IPS-20b (cell line): ENCODE results near the gene CUX1.

ENCODE experiments used
- H3K27ac ChIP-seq: one replicate; pipeline ENCODE4 v1.5.1; 2013; ENCODE audit warnings: low read length
- H3K27me3 ChIP-seq: 2 replicates; pipeline ENCODE4 v1.6.1; 2013; ENCODE audit warnings: mild to moderate bottlenecking, low read length, inconsistent platforms; ENCODE audit not compliant: insufficient read depth
- H3K36me3 ChIP-seq: 2 replicates; pipeline ENCODE4 v1.6.1; 2013; ENCODE audit warnings: low read depth, mild to moderate bottlenecking, inconsistent platforms, low read length, moderate library complexity; ENCODE audit not compliant: insufficient read depth
- H3K4me1 ChIP-seq: 2 replicates; pipeline ENCODE4 v1.6.1; 2013; ENCODE audit warnings: mild to moderate bottlenecking, control low read depth, inconsistent platforms, low read length, moderate library complexity; ENCODE audit not compliant: insufficient read depth
- H3K4me3 ChIP-seq: 2 replicates; pipeline ENCODE4 v1.5.1; 2013; ENCODE audit warnings: mild to moderate bottlenecking, low read length, inconsistent platforms
- H3K9ac ChIP-seq: 2 replicates; pipeline ENCODE4 v1.6.1; 2013; ENCODE audit warnings: low read depth, mild to moderate bottlenecking, inconsistent platforms, low read length, moderate library complexity
- H3K9me3 ChIP-seq: 2 replicates; pipeline ENCODE4 v1.6.1; 2013; ENCODE audit warnings: mild to moderate bottlenecking, low read depth, low read length, inconsistent platforms; ENCODE audit not compliant: insufficient read depth

The CUX1 gene

DNA sequence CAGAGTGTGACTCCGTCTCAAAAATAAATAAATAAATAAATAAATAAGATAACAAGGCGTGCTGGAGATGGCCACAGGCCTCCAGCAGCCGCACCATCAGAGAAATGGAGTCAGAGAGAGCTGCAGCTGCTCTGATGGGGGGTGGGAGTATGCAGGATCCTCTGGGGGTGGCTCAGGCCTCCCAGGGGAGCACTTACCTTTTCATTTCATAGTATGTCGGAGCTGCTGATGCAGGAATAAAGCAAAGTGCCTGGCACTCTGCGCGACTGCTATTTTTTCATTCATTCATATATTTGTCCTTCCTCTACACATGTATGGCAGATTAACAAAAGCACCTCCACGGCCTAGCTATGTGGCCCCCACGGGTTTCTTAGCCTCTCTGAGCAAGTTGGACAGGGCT lies 175.9 kb downstream of the CUX1 start:
- Histone ChIP-seq H3K27me3 (no peaks in the 10 kb centered on the region), H3K4me3 (no peak overlapping the region), H3K9me3 (no peaks in the 10 kb centered on the region), H3K9ac (no peak overlapping the region), H3K27ac (no peak overlapping the region), H3K36me3 (no peaks in the 10 kb centered on the region), H3K4me1 (peaks cover 1% of the 10 kb centered on the region; the same call in 1 of the 2 replicates)

DNA sequence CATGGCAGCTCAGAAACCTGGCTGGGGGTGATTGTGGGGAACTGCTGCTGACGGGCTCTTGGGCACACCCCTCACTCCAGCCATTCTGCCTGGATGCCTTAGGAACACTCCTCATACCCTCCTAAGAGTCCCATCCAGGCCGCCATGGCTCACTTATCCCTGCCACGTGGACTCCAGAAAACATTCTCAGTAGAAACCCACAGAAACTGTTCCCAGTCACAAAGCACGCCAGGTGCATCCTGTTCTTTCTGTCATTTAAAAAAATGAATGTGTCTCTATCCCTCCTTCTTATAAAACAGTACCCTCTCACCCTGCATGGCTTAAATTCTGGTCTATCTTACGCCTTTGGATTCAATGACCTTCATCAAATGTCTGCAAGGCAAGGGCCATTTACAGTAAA lies 177.7 kb downstream of the CUX1 start:
- Histone ChIP-seq H3K27me3 (no peaks in the 10 kb centered on the region), H3K9me3 (no peaks in the 10 kb centered on the region), H3K4me1 (peaks cover 6% of the 10 kb centered on the region; the same call in 1 of the 2 replicates), H3K36me3 (no peaks in the 10 kb centered on the region), H3K9ac (no peak overlapping the region), H3K27ac (no peak overlapping the region), H3K4me3 (no peak overlapping the region)

DNA sequence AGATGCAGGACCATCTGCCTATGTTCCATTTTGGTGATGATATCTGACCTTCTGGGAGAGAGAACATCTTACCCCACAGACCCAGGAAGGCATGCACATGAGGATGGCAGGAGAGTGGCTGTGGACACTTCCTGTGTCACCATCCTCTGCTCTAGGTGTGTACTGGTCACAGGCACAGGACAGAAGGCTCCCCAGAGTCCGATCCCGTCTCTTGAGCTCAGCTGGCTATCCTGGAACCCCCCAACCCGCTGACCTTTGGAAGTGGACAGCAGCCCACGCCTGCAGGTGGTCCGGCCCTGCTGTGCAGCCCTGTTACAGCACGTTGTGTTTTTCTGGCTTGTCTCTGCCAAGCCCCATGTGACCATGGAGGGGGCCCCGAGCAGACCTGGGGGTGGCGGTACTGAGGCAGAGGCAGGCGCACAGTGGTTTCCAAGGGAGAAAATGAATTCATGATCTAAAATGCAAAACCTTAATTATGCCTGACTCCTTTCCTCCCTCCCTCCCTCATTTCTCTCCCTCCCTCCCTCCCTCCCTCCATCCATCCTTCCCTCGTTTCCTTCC lies 178.8 kb downstream of the CUX1 start:
- Histone ChIP-seq H3K27me3 (no peaks in the 10 kb centered on the region), H3K9me3 (no peaks in the 10 kb centered on the region), H3K4me3 (no peak overlapping the region), H3K27ac (no peak overlapping the region), H3K9ac (no peak overlapping the region), H3K36me3 (no peaks in the 10 kb centered on the region), H3K4me1 (peaks cover 6% of the 10 kb centered on the region; the same call in 1 of the 2 replicates)

DNA sequence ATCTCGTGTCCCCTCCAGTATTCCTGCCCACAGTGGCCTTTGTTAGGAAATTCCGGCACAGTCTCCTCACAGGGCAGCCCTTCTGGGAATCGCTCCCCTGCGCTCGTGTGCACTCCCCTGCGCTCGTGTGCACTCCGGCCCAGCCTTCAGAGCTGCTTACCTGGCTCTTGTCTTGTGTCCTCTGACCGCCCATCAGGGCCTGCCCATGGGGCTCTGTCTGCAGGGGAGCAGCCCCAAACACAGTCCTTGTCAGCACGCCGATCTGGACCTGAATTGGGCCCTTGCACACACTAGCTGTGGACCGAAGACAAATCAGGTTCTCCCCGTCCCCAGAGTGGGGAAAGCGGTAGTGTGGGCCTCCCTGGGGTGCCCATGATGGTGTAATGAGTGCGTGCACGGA lies 179.4 kb downstream of the CUX1 start:
- no peak overlapping the region for H3K4me3 ChIP-seq
- H3K4me1 ChIP-seq: peaks cover 6% of the 10 kb centered on the region; the same call in 1 of the 2 replicates
- H3K27ac ChIP-seq: no peak overlapping the region
- H3K27me3 ChIP-seq: no peaks in the 10 kb centered on the region
- H3K9me3 ChIP-seq: no peaks in the 10 kb centered on the region
- H3K9ac ChIP-seq: no peak overlapping the region
- H3K36me3 ChIP-seq: no peaks in the 10 kb centered on the region

DNA sequence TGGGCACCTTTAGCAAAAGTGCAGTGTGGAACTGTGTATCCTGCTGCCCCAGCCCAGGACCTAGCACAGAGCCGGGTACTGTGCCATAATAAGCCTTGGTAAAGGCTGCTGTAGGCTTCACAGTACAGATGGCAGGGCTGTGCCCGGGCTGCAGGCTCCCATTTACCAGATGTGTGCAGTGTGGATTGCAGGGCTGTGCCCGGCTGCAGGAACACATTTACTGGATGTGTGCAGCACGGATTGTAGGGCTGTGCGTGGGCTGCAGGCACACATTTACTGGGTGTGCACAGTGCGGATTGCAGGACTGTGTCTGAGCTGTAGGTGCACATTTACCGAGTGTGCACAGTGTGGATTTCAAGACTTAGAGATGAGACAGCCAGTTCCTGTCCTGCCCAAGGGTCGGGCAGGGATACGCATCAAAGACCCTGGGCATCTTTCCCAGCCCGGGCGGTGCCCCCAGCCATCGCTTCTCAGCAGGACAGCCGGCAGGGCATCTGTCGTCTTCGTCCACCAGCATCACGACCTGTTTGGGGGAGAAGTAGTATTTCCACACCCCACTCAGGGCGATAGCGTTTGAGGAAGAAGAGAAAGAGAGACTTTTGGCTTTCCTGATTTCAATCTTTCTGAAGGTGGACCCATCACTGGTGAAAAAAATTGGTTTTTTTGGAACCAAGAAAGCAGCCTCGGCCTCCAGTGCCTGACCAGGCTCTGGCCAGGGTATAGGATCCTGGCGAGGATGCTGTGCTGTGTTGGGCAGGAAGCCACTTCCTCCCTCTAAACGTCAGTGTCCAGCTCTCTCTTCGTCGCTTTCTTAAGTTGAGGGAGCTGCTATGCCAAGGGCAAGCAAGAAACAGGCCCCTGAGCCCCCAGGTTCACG lies 180.8 kb downstream of the CUX1 start:
- H3K36me3 ChIP-seq: no peaks in the 10 kb centered on the region
- H3K9ac ChIP-seq: no peak overlapping the region
- no peak overlapping the region for H3K4me3 ChIP-seq
- peaks cover 6% of the 10 kb centered on the region; the same call in 1 of the 2 replicates for H3K4me1 ChIP-seq
- H3K9me3 ChIP-seq: no peaks in the 10 kb centered on the region
- no peak overlapping the region for H3K27ac ChIP-seq
- H3K27me3 ChIP-seq: no peaks in the 10 kb centered on the region

DNA sequence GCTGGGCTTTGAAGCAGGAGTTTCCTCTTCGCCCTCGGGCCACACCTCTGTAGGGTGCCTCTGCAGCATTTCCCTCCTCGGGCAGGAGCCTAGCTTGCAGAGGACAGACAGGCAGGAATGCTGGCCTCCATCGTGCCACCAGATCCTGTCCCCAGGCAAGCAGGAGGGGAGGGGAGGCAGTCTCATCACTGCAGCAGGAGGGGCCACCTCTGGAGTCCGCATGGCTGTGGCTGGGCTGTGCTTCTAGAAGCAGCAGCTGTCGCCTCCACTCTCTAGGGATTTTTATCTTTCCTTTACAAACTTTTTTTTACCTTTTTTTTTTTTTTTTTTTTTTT lies 181.4 kb downstream of the CUX1 start:
- Histone ChIP-seq H3K9ac (no peak overlapping the region), H3K27me3 (no peaks in the 10 kb centered on the region), H3K4me1 (peaks cover 6% of the 10 kb centered on the region; the same call in 1 of the 2 replicates), H3K9me3 (no peaks in the 10 kb centered on the region), H3K36me3 (no peaks in the 10 kb centered on the region), H3K27ac (no peak overlapping the region), H3K4me3 (no peak overlapping the region)

DNA sequence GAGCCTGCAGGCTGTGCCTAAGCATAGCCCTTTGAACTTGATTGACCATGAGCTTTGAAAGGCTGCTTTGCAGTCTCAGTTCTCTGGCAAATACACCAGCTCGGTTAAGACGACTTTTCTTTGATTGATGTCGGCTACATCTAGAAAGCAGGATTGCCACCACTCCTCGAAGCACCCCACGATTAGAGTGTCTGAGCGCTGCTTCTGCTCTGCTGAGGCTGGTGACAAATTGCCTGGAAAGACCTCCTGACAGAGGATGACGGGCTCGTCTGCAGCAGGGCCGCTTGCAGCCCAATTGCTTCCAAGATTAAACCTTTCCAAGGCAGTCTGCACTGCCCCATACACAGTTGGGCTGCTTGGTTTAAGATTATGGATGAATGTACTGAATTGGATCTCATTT lies 182.0 kb downstream of the CUX1 start:
- H3K9me3 ChIP-seq: no peaks in the 10 kb centered on the region
- no peak overlapping the region for H3K9ac ChIP-seq
- no peak overlapping the region for H3K27ac ChIP-seq
- H3K27me3 ChIP-seq: no peaks in the 10 kb centered on the region
- no peak overlapping the region for H3K4me3 ChIP-seq
- H3K4me1 ChIP-seq: peaks cover 6% of the 10 kb centered on the region; the same call in 1 of the 2 replicates
- no peaks in the 10 kb centered on the region for H3K36me3 ChIP-seq

DNA sequence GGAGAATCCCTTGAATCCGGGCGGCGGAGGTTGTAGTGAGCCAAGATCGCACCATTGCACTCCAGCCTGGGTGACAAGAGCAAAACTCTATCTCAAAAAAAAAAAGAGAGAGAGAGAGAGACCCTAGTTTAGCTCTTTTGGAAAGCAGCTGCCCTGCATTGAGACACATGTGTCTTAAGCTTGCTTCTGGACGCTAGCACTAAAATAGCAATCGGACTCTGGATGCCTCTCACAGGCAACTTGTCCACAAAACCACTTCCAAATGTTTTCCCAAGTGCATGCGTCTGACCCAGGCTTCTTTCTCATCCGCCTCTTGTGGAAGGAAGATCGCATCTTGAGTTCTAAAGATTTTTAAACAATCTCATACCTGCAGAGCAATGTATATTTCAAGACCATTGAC lies 182.7 kb downstream of the CUX1 start:
- no peaks in the 10 kb centered on the region for H3K36me3 ChIP-seq
- H3K27ac ChIP-seq: no peak overlapping the region
- no peaks in the 10 kb centered on the region for H3K9me3 ChIP-seq
- no peak overlapping the region for H3K9ac ChIP-seq
- H3K4me1 ChIP-seq: peaks cover 6% of the 10 kb centered on the region; the same call in 1 of the 2 replicates
- no peaks in the 10 kb centered on the region for H3K27me3 ChIP-seq
- no peak overlapping the region for H3K4me3 ChIP-seq

DNA sequence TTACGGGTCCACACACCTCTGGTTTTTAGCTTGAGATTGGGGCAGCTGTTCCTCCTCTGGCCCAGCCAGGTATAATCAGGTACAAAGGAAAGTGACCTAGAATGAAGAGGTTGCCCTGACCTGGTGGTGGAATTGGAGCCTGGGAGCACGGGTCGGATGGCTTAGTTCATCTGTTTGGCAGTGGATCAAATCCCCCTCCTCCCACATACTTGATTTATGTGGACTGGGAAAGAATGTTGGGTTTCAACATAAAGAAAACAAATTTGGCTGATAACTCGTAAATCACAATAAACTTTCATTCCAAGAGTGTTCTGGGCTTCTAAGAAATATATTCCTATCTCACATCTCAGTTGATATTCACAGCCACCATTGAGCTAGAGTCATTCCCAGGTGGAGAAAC lies 186.8 kb downstream of the CUX1 start:
- Histone ChIP-seq H3K27me3 (no peaks in the 10 kb centered on the region), H3K4me3 (no peak overlapping the region), H3K27ac (no peak overlapping the region), H3K9ac (no peak overlapping the region), H3K36me3 (no peaks in the 10 kb centered on the region), H3K4me1 (no peaks in the 10 kb centered on the region), H3K9me3 (no peaks in the 10 kb centered on the region)

DNA sequence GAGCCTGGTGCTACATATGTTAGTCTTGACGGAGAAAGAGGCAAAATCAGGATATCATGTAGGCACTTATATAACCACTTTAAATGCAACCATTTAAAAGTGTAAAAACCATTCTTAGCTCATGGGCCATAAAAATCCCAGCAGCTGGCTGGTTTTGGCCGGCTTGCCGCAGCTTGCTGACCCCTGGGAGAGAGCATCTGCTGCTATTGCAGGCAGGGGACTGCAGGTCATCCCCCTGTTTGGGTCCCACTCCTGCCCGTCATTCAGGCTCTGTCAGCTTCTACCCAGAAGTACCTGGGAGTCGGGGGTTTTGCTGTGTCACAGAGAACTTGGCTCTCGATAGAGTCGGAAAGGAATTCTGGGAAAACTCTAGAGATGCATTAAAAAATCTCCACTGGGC lies 187.4 kb downstream of the CUX1 start:
- no peaks in the 10 kb centered on the region for H3K36me3 ChIP-seq
- H3K27me3 ChIP-seq: no peaks in the 10 kb centered on the region
- H3K4me1 ChIP-seq: no peaks in the 10 kb centered on the region
- no peak overlapping the region for H3K4me3 ChIP-seq
- no peaks in the 10 kb centered on the region for H3K9me3 ChIP-seq
- no peak overlapping the region for H3K27ac ChIP-seq
- no peak overlapping the region for H3K9ac ChIP-seq

DNA sequence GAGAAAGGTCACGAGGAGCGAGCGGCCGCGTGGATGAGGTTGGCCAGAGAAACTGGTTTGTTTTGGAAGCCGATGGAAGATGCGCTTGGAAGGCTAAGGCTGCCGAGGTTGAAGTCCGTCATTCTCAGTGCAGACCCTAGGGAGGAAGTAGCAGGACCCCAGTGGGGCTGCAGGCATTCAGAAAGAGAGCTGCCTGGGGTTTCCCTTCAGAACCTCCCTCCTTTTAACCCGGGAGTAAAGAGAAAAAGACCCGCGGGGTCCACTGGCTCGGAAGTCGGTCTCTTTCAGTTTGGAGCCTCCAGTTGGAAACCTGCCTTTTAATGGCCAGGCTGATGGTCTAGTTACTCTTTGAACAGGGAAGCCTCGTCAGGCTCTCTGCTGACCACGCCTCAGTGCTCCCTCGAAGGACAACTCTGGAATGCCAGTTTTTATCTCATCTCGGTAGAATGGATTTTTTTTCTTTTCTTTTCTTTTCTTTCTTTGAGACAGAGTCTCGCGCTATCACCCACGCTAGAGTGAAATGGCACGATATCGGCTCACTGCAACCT lies 188.6 kb downstream of the CUX1 start:
- no peaks in the 10 kb centered on the region for H3K27me3 ChIP-seq
- H3K4me1 ChIP-seq: no peaks in the 10 kb centered on the region
- H3K4me3 ChIP-seq: no peak overlapping the region
- no peak overlapping the region for H3K9ac ChIP-seq
- no peak overlapping the region for H3K27ac ChIP-seq
- H3K36me3 ChIP-seq: no peaks in the 10 kb centered on the region
- H3K9me3 ChIP-seq: no peaks in the 10 kb centered on the region

DNA sequence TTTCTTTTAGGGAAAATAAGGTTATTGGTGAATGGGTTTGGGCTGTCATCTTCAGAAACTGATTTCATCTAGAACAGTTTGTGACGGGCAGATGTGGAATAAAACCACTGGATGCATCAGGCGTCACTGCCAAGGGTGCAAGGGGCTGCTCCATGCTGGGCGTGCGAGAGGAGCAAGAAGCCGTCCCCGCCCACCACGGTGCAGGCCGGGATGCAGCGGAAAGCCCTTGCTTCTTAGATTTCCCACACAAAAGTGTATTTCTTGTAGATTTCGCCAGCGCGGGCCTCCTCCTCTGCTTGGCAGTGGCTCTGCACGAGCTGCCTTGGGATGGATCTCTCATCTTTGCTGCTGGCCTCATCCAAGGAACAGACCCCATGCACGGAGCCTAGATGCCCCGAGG lies 189.3 kb downstream of the CUX1 start:
- no peaks in the 10 kb centered on the region for H3K27me3 ChIP-seq
- no peaks in the 10 kb centered on the region for H3K9me3 ChIP-seq
- no peak overlapping the region for H3K27ac ChIP-seq
- no peaks in the 10 kb centered on the region for H3K4me1 ChIP-seq
- no peak overlapping the region for H3K9ac ChIP-seq
- H3K4me3 ChIP-seq: no peak overlapping the region
- no peaks in the 10 kb centered on the region for H3K36me3 ChIP-seq
